ENCODE data around the gene C3orf33. TPM values are rescaled to one million over a fixed set of nuclear protein-coding genes. Genes with fewer than 3 reads are reported as not detected.

C3orf33 gene
- total and polyA plus RNA-seq, 10 donors = 1.5 to 6.0 (median 2.1) TPM

DNA sequence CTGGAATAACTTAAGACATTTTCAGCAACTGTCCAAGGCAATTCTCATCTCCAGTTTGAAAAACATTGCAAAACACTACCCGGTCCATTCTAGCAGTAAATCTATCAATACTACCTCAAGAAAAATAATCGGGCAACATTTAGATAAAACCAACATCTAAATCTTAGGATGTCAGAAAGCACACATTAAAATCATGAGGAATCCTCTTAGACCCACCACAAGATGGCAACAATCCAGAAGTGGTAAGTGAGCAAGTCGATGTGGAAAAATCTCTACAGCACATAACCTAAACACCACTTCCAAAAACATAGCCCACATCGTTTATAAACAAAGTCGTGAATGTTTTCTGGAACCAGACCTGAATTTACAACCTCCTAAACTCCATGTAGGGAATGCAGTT is 66.9 kb downstream of the C3orf33 start:
- no peak overlapping the region for H3K27ac ChIP-seq
- no peaks in the 10 kb centered on the region for H3K9me3 ChIP-seq
- no peak overlapping the region for H3K4me3 ChIP-seq
- no peaks in the 10 kb centered on the region for H3K36me3 ChIP-seq
- intact Hi-C loops (cut with DNase I; ENCODE audit: low total_unique reads) = no loop called here
- no peak for TF ChIP-seq POLR2AphosphoS5 (IDR thresholded peaks at IDR 0.05)
- TF ChIP-seq CTCF (IDR thresholded peaks at IDR 0.05 in 8 of 11, conservative IDR thresholded peaks at IDR 0.05 in 3 of 11) = no peak
- peaks cover 0 to 15% (median 11%) of the 10 kb centered on the region in 6 donors for H3K4me1 ChIP-seq
- no peak for DNase-seq
- WGBS, 5 donors = 51 to 64% (median 57%) methylated on average over 5 of the region's 5 CpGs
- peaks cover 0 to 72% (median 17%) of the 10 kb centered on the region in 7 donors for H3K27me3 ChIP-seq (replicated peaks in 1 of 7)

GRCh38 chr3:155738580-155739076 is 67.5 kb downstream of the C3orf33 start:
- intact Hi-C loops (cut with DNase I; ENCODE audit: low total_unique reads) = no loop called here
- no peak overlapping the region for H3K27ac ChIP-seq
- H3K4me1 ChIP-seq = peaks cover 0 to 9% (median 5%) of the 10 kb centered on the region in 6 donors
- WGBS, 5 donors = 90 to 97% (median 93%) methylated on average over 13 of the region's 13 CpGs
- H3K36me3 ChIP-seq = no peaks in the 10 kb centered on the region
- no peak for TF ChIP-seq POLR2A (IDR thresholded peaks at IDR 0.05)
- TF ChIP-seq POLR2AphosphoS5 (IDR thresholded peaks at IDR 0.05) = no peak
- TF ChIP-seq CTCF (IDR thresholded peaks at IDR 0.05 in 8 of 11, conservative IDR thresholded peaks at IDR 0.05 in 3 of 11) = no peak
- peaks cover 0 to 66% (median 17%) of the 10 kb centered on the region in 7 donors for H3K27me3 ChIP-seq (replicated peaks in 1 of 7)
- no peak overlapping the region for H3K4me3 ChIP-seq
- DNase-seq = no peak
- H3K9me3 ChIP-seq = no peaks in the 10 kb centered on the region

DNA sequence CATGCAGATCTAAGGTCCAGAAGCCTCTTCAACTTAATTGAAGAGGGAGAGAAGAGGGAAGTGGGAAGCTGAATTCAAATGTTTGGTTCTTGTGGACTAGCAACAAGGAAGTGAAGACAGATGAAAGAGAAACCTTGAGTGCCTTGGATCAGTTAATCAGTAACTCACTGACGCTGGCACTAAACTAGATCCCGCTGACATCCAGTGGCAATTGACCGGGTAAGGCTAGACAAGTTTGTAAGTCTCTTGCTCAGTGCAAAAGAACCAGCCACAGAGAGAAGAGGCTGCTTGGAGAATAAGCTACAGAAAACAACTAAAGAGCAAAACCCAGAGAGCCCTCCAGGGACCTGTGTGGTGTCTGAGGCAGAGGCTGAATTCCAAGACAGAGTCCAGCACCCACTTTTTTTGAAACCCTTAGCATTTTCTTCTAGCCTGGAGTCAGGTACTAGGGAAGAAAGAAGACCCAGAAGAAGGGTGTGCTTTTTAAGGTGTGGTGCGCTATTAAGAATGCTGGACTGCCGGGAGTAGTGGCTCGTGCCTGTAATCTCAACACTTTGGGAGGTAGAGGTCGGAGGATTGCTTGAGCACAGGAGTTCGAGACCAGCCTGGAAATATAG is 68.1 kb downstream of the C3orf33 start:
- 59 to 65% (median 61%) methylated on average over 8 of the region's 8 CpGs for WGBS, 5 donors
- Histone ChIP-seq H3K27ac (no peak overlapping the region), H3K9me3 (no peaks in the 10 kb centered on the region), H3K4me1 (peaks cover 0 to 6% (median 0%) of the 10 kb centered on the region in 6 donors), H3K36me3 (no peaks in the 10 kb centered on the region), H3K4me3 (no peak overlapping the region), H3K27me3 (replicated peaks in 1 of 7) (peaks cover 0 to 60% (median 11%) of the 10 kb centered on the region in 7 donors)
- intact Hi-C loops (cut with DNase I; ENCODE audit: low total_unique reads) = no loop called here
- no peak for TF ChIP-seq POLR2AphosphoS5 (IDR thresholded peaks at IDR 0.05)
- TF ChIP-seq POLR2A (IDR thresholded peaks at IDR 0.05) = no peak
- no peak for TF ChIP-seq CTCF (IDR thresholded peaks at IDR 0.05 in 8 of 11, conservative IDR thresholded peaks at IDR 0.05 in 3 of 11)
- DNase-seq = no peak

DNA sequence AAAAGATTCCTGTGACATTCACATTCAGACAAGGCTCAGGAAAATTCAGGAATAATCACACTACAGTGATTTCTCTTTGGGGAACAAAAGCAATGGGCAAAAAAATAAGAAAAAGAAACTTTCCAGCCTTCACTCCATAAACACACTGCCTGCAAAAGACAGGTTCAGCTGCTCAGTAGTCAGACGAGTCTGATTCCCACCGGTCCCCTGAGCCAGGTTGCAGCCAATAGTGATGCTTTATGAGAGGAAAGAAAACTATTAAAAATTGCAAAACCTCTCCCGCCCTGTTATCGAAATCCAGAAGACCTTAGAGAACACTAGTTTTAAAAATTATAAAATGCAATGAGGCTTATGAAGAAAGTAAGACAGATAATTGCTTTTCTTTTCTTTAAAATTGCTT is 69.7 kb downstream of the C3orf33 start:
- intact Hi-C loops (cut with DNase I; ENCODE audit: low total_unique reads) = no loop called here
- no peak for DNase-seq
- TF ChIP-seq CTCF (IDR thresholded peaks at IDR 0.05 in 8 of 11, conservative IDR thresholded peaks at IDR 0.05 in 3 of 11) (no peak), POLR2A (IDR thresholded peaks at IDR 0.05) (no peak), POLR2AphosphoS5 (IDR thresholded peaks at IDR 0.05) (no peak)
- H3K9me3 ChIP-seq = no peaks in the 10 kb centered on the region
- H3K36me3 ChIP-seq = no peaks in the 10 kb centered on the region
- H3K27ac ChIP-seq = no peak overlapping the region
- H3K4me3 ChIP-seq = no peak overlapping the region
- H3K4me1 ChIP-seq = peaks cover 0 to 6% (median 0%) of the 10 kb centered on the region in 6 donors
- WGBS, 5 donors = 83 to 91% (median 86%) methylated on average over 4 of the region's 4 CpGs
- H3K27me3 ChIP-seq (replicated peaks in 1 of 7) = peaks cover 0 to 55% (median 0%) of the 10 kb centered on the region in 7 donors

All from spleen (tissue), 11 donors.